Activated CD4-positive, alpha-beta T cell treated with anti-CD3 and anti-CD28 coated beads for 1 hour (primary cell): ENCODE measurements around the gene TMEM39B.
"Not testable (repeated sequence)": the region's sequence is repeated elsewhere in the genome, so short reads cannot be mapped to it uniquely, and the experiment has no call there.

Source experiments
- DNase-seq: peaks from one replicate; pipeline ENCODE4 v3.0.0-alpha.2; 2020

The TMEM39B gene

GRCh38 chr1:32113436-32113835 lies 40.7 kb downstream of the TMEM39B start:
- not testable (repeated sequence) for DNase-seq

- no peak for DNase-seq
Observed at GRCh38 chr1:32114420-32114819, 41.7 kb downstream of the TMEM39B start.

GRCh38 chr1:32115496-32115895 lies 42.8 kb downstream of the TMEM39B start:
- no peak for DNase-seq

- DNase-seq = no peak
Observed at GRCh38 chr1:32116531-32116930, 43.8 kb downstream of the TMEM39B start.

- DNase-seq = no peak
Observed at GRCh38 chr1:32122151-32122550, 49.4 kb downstream of the TMEM39B start.

- not testable (repeated sequence) for DNase-seq
Observed at GRCh38 chr1:32123361-32123760, 50.6 kb downstream of the TMEM39B start.

GRCh38 chr1:32125313-32125712 lies 52.6 kb downstream of the TMEM39B start:
- DNase-seq = no peak

- no peak for DNase-seq
Observed at GRCh38 chr1:32126770-32127169, 54.0 kb downstream of the TMEM39B start.

GRCh38 chr1:32127409-32128198 lies 54.9 kb downstream of the TMEM39B start:
- DNase-seq = no peak

- no peak for DNase-seq
Observed at GRCh38 chr1:32128479-32128878, 55.7 kb downstream of the TMEM39B start.

GRCh38 chr1:32128964-32129363 lies 56.2 kb downstream of the TMEM39B start:
- no peak for DNase-seq

GRCh38 chr1:32133950-32134280 lies 61.2 kb downstream of the TMEM39B start:
- DNase-seq = not testable (repeated sequence)

- no peak for DNase-seq
Observed at GRCh38 chr1:32137111-32137510, 64.4 kb downstream of the TMEM39B start.

GRCh38 chr1:32138965-32139364 lies 66.2 kb downstream of the TMEM39B start:
- no peak for DNase-seq

GRCh38 chr1:32142446-32143301 lies 69.9 kb downstream of the TMEM39B start:
- no peak for DNase-seq

- DNase-seq = not testable (repeated sequence)
Observed at GRCh38 chr1:32143302-32143695, 70.6 kb downstream of the TMEM39B start.

- DNase-seq = no peak
Observed at GRCh38 chr1:32144033-32144432, 71.3 kb downstream of the TMEM39B start.

- DNase-seq = not testable (repeated sequence)
Observed at GRCh38 chr1:32147799-32148198, 75.1 kb downstream of the TMEM39B start.

- no peak for DNase-seq
Observed at GRCh38 chr1:32150847-32151246, 78.1 kb downstream of the TMEM39B start.

- no peak for DNase-seq
Observed at GRCh38 chr1:32151319-32151787, 78.6 kb downstream of the TMEM39B start.
